ENCODE results near the gene EN2.

Gene EN2

GRCh38 chr7:155455776-155456737, 1.9 kb upstream of the EN2 start:
- Histone ChIP-seq H3K27me3 (replicated peaks in 2 of 5; ENCODE audit: control insufficient read depth in 4 of 5, insufficient read depth in 5 of 5, low read length in 4 of 5) (peaks cover 3 to 96% (median 66%) of the 10 kb centered on the region in 5 experiments), H3K27ac (ENCODE audit: insufficient read depth in 1 of 2, low read depth in 1 of 2, low read length in 2 of 2, poor library complexity in 1 of 2, severe bottlenecking in 2 of 2) (no peak overlapping the region), H3K36me3 (ENCODE audit: control insufficient read depth in 4 of 4, insufficient read depth in 4 of 4, low read length in 3 of 4) (no peaks in the 10 kb centered on the region), H3K9me3 (ENCODE audit: control extremely low read depth in 1 of 5, control insufficient read depth in 4 of 5, insufficient read depth in 2 of 5, low read depth in 1 of 5, low read length in 4 of 5) (no peaks in the 10 kb centered on the region), H3K4me1 (ENCODE audit: control extremely low read depth in 1 of 4, control insufficient read depth in 4 of 4, insufficient read depth in 4 of 4, low read length in 3 of 4) (peaks cover 0 to 29% (median 14%) of the 10 kb centered on the region in 4 experiments), H3K4me3 (ENCODE audit: control insufficient read depth in 1 of 7, extremely low read depth in 1 of 7, insufficient read depth in 4 of 7, low read depth in 2 of 7, low read length in 6 of 7) (no peak overlapping the region)
- CTCF ChIA-PET, result interaction anchor here (0.9 to 1.4 kb wide), 5 partner anchors 11 to 343 kb away, joined by 3 to 4 read pairs (median 3); no protein-coding TSS in a partner anchor
- DNase-seq, result no peak
- WGBS (ENCODE audit: insufficient coverage), result 9% methylated on average over 15 of the region's 27 CpGs
- POLR2A ChIA-PET, result interaction anchor here (0.7 kb wide), 1 partner anchor 1012 kb away, joined by 3 read pairs; no protein-coding TSS in a partner anchor

- no peak overlapping the region for H3K27ac ChIP-seq (ENCODE audit: insufficient read depth in 1 of 2, low read depth in 1 of 2, low read length in 2 of 2, poor library complexity in 1 of 2, severe bottlenecking in 2 of 2)
- POLR2A ChIA-PET, result interaction anchor here (0.7 kb wide), 1 partner anchor 1011 kb away, joined by 3 read pairs; no protein-coding TSS in a partner anchor
- H3K4me1 ChIP-seq (ENCODE audit: control extremely low read depth in 1 of 4, control insufficient read depth in 4 of 4, insufficient read depth in 4 of 4, low read length in 3 of 4), result peaks cover 0 to 29% (median 14%) of the 10 kb centered on the region in 4 experiments
- no peaks in the 10 kb centered on the region for H3K9me3 ChIP-seq (ENCODE audit: control extremely low read depth in 1 of 5, control insufficient read depth in 4 of 5, insufficient read depth in 2 of 5, low read depth in 1 of 5, low read length in 4 of 5)
- H3K36me3 ChIP-seq (ENCODE audit: control insufficient read depth in 4 of 4, insufficient read depth in 4 of 4, low read length in 3 of 4), result no peaks in the 10 kb centered on the region
- no peak for DNase-seq
- H3K4me3 ChIP-seq (ENCODE audit: control insufficient read depth in 1 of 7, extremely low read depth in 1 of 7, insufficient read depth in 4 of 7, low read depth in 2 of 7, low read length in 6 of 7), result peak overlapping the region in 4 of 7 experiments; percentile 44 to 49 (median 46)
- WGBS (ENCODE audit: insufficient coverage), result 2% methylated on average over 60 of the region's 69 CpGs
- peaks cover 3 to 96% (median 66%) of the 10 kb centered on the region in 5 experiments for H3K27me3 ChIP-seq (replicated peaks in 2 of 5; ENCODE audit: control insufficient read depth in 4 of 5, insufficient read depth in 5 of 5, low read length in 4 of 5)
- CTCF ChIA-PET, result interaction anchor here (1.0 to 1.4 kb wide), 4 partner anchors 12 to 78 kb away, joined by 3 to 4 read pairs (median 3); no protein-coding TSS in a partner anchor
These were observed 988 bp upstream of the EN2 start for GRCh38 chr7:155456738-155457543.

- no peaks in the 10 kb centered on the region for H3K9me3 ChIP-seq (ENCODE audit: control extremely low read depth in 1 of 5, control insufficient read depth in 4 of 5, insufficient read depth in 2 of 5, low read depth in 1 of 5, low read length in 4 of 5)
- no peaks in the 10 kb centered on the region for H3K36me3 ChIP-seq (ENCODE audit: control insufficient read depth in 4 of 4, insufficient read depth in 4 of 4, low read length in 3 of 4)
- H3K27ac ChIP-seq (ENCODE audit: insufficient read depth in 1 of 2, low read depth in 1 of 2, low read length in 2 of 2, poor library complexity in 1 of 2, severe bottlenecking in 2 of 2), result no peak overlapping the region
- no peak for DNase-seq
- 1% methylated on average over 80 of the region's 98 CpGs for WGBS (ENCODE audit: insufficient coverage)
- peaks cover 0 to 29% (median 14%) of the 10 kb centered on the region in 4 experiments for H3K4me1 ChIP-seq (ENCODE audit: control extremely low read depth in 1 of 4, control insufficient read depth in 4 of 4, insufficient read depth in 4 of 4, low read length in 3 of 4)
- ChIA-PET POLR2A (no interaction called here), CTCF (interaction anchor here (1.3 kb wide), 1 partner anchor 15 kb away, joined by 3 read pairs; no protein-coding TSS in a partner anchor)
- peak overlapping the region in 3 of 7 experiments; percentile 45 to 54 (median 46) for H3K4me3 ChIP-seq (ENCODE audit: control insufficient read depth in 1 of 7, extremely low read depth in 1 of 7, insufficient read depth in 4 of 7, low read depth in 2 of 7, low read length in 6 of 7)
- H3K27me3 ChIP-seq (replicated peaks in 2 of 5; ENCODE audit: control insufficient read depth in 4 of 5, insufficient read depth in 5 of 5, low read length in 4 of 5), result peaks cover under 1 to 96% (median 66%) of the 10 kb centered on the region in 5 experiments
These were observed 302 bp upstream of the EN2 start for GRCh38 chr7:155457544-155458110.

- ChIA-PET CTCF (interaction anchor here (1.6 kb wide), 1 partner anchor 26 kb away, joined by 3 read pairs; no protein-coding TSS in a partner anchor), POLR2A (no interaction called here)
- Histone ChIP-seq H3K4me3 (ENCODE audit: control insufficient read depth in 1 of 7, extremely low read depth in 1 of 7, insufficient read depth in 4 of 7, low read depth in 2 of 7, low read length in 6 of 7) (peak overlapping the region in 1 of 7 experiments; percentile 19), H3K36me3 (ENCODE audit: control insufficient read depth in 4 of 4, insufficient read depth in 4 of 4, low read length in 3 of 4) (no peaks in the 10 kb centered on the region), H3K9me3 (ENCODE audit: control extremely low read depth in 1 of 5, control insufficient read depth in 4 of 5, insufficient read depth in 2 of 5, low read depth in 1 of 5, low read length in 4 of 5) (no peaks in the 10 kb centered on the region), H3K4me1 (ENCODE audit: control extremely low read depth in 1 of 4, control insufficient read depth in 4 of 4, insufficient read depth in 4 of 4, low read length in 3 of 4) (peaks cover 0 to 29% (median 14%) of the 10 kb centered on the region in 4 experiments), H3K27ac (ENCODE audit: insufficient read depth in 1 of 2, low read depth in 1 of 2, low read length in 2 of 2, poor library complexity in 1 of 2, severe bottlenecking in 2 of 2) (no peak overlapping the region), H3K27me3 (replicated peaks in 2 of 5; ENCODE audit: control insufficient read depth in 4 of 5, insufficient read depth in 5 of 5, low read length in 4 of 5) (peaks cover 0 to 96% (median 60%) of the 10 kb centered on the region in 5 experiments)
- 4% methylated on average over 55 of the region's 68 CpGs for WGBS (ENCODE audit: insufficient coverage)
- no peak for DNase-seq
These were observed 1.2 kb downstream of the EN2 start for GRCh38 chr7:155458878-155459699.

- CTCF ChIA-PET, result interaction anchor here (1.6 kb wide), 1 partner anchor 25 kb away, joined by 3 read pairs; no protein-coding TSS in a partner anchor
- H3K4me1 ChIP-seq (ENCODE audit: control extremely low read depth in 1 of 4, control insufficient read depth in 4 of 4, insufficient read depth in 4 of 4, low read length in 3 of 4), result peaks cover 0 to 23% (median 13%) of the 10 kb centered on the region in 4 experiments
- 3% methylated on average over 15 of the region's 34 CpGs for WGBS (ENCODE audit: insufficient coverage)
These were observed 2.0 kb downstream of the EN2 start for GRCh38 chr7:155459700-155460461.

More at GRCh38 chr7:155459700-155460461, 2.0 kb downstream of the EN2 start:
- peaks cover 3 to 96% (median 58%) of the 10 kb centered on the region in 5 experiments for H3K27me3 ChIP-seq (replicated peaks in 2 of 5; ENCODE audit: control insufficient read depth in 4 of 5, insufficient read depth in 5 of 5, low read length in 4 of 5)
- no peaks in the 10 kb centered on the region for H3K36me3 ChIP-seq (ENCODE audit: control insufficient read depth in 4 of 4, insufficient read depth in 4 of 4, low read length in 3 of 4)
- no peak overlapping the region for H3K4me3 ChIP-seq (ENCODE audit: control insufficient read depth in 1 of 7, extremely low read depth in 1 of 7, insufficient read depth in 4 of 7, low read depth in 2 of 7, low read length in 6 of 7)
- POLR2A ChIA-PET, result no interaction called here
- no peak for DNase-seq
- no peaks in the 10 kb centered on the region for H3K9me3 ChIP-seq (ENCODE audit: control extremely low read depth in 1 of 5, control insufficient read depth in 4 of 5, insufficient read depth in 2 of 5, low read depth in 1 of 5, low read length in 4 of 5)
- H3K27ac ChIP-seq (ENCODE audit: insufficient read depth in 1 of 2, low read depth in 1 of 2, low read length in 2 of 2, poor library complexity in 1 of 2, severe bottlenecking in 2 of 2), result no peak overlapping the region

All from common myeloid progenitor, CD34-positive (primary cell).